GM19467 (cell line): Measurements from ENCODE around the gene PIK3R6.

Source experiments
- ATAC-seq: cut with Tn5 transposase; IDR thresholded peaks from one replicate; pipeline ENCODE4 v1.9.1; 2021; ENCODE audit warnings: mild to moderate bottlenecking, moderate library complexity; ENCODE audit not compliant: unreplicated experiment

PIK3R6 gene

GRCh38 chr17:8754890-8755289 is 112.6 kb downstream of the PIK3R6 start:
- ATAC-seq = no peak

DNA sequence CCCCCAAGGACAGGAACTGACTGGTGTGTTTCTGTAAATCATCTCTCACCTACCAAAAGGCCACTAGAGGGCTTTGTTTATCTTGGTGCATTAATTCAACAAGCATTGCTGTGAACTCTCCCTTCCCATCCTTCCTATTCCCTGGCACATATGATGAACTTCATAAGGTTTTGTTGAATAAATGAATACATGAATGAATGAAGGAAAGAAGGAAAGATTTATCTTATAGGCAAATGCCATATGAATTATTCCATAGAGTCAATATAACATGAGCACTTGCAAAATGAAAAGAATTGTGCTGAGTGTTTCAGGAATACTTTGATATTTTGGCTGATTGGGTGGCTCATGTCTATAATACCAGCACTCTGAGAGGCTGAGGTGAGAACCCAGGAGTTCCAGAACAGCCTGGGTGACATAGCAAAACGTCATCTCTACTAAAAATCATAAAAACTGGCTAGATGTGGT is 113.5 kb downstream of the PIK3R6 start:
- no peak for ATAC-seq

GRCh38 chr17:8753136-8753975 is 114.1 kb downstream of the PIK3R6 start:
- ATAC-seq = no peak
